ENCODE data around the gene TIAM1.

The TIAM1 gene

DNA sequence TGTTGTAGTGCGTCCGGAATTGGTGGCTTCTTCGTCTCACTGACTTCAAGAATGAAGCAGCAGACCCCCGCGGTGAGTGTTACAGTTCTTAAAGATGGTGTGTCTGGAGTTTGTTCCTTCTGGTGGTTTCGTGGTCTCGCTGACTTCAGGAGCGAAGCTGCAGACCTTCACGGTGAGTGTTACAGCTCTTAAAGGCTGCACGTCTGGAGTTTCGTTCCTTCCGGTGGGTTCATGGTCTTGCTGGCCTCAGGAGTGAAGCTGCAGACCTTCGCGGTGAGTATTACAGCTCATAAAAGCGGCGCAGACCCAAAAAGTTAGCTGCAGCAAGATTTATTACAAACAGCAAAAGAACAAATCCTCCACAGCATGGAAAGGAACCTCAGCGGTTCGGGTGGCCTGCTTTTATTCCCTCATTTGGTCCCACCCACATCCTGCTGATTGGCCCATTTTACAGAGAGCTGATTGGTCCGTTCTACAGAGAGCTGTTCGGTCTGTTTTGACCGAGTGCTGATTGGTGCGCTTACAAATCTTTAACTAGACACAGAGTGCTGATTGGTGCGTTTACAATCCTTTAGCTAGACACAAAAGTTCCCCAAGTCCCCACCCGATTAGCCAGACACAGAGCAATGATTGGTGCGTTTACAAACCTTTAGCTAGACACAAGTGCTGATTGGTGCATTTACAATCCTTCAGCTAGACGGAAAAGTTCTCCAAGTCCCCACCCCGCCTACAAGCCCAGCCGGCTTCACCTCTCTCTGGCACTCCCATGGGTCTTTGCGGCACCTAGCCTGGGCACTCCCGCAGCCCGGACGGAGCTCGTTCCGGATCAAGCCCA is 256.2 kb downstream of the TIAM1 start:
- DNase-seq (ENCODE audit: low spot score) = no peak

DNA sequence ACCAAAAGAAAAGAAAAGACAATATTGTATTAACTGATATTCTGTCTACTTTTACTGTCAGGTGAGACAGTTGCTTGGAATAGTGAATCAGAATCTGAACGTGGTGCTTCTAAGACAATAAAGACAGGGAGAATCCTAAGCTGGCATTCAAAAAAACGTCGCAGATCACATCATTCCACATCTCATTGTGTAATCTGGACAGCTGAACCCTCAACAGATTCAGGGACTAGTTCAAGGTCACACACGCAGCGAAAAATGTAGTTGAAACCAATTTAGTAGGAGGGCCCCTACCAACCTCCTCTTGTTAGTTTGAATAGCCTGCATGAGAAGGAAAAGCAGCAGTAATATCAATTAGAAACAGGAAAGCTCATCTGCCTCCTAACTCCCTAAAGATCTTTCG is 259.4 kb downstream of the TIAM1 start:
- no peak for DNase-seq (ENCODE audit: low spot score)

DNA sequence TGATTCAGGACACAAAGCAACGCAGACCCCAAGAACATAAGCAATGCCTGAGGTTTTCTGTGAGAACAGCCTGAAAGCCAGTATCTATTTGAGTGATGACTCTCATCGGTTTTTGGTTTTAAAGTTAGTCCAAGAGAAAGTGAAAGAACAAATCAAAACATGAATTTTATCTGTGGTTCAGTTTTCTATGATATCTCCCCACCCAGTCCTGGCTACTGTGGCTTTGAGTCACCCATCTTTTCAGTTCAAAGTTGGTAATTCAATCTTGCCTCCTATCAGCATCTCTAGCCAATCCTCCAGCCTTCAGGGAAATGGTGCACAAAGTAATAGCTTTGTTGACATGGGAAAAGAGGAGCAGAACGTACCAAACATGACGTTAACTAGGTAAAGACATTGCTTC is 265.3 kb downstream of the TIAM1 start:
- DNase-seq (ENCODE audit: low spot score) = no peak

DNA sequence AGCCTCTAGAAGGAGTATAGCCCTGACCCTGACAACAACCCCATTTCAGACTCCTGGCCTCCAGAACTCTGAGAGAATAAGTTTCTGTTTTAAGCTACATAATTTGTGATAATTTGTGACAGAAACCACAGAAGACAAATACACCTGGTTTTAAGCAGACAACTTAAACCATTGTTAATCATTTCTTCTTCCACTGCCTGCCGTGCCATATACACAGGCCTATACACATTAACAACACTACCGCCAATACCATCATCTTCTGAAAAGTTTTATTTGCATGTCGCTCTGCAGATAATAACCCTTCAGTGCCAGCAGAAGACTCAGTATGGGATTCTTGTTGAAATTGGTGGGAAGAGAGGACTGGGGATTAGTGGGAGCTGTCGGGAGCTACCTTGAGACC is 265.8 kb downstream of the TIAM1 start:
- DNase-seq (ENCODE audit: low spot score) = no peak

GRCh38 chr21:31075848-31076247 is 268.2 kb downstream of the TIAM1 start:
- no peak for DNase-seq (ENCODE audit: low spot score)

GRCh38 chr21:31072533-31072932 is 271.5 kb downstream of the TIAM1 start:
- no peak for DNase-seq (ENCODE audit: low spot score)
